GM12875 (cell line): ENCODE data around the gene SLC35C1.
"Not testable (repeated sequence)": the region's sequence is repeated elsewhere in the genome, so short reads cannot be mapped to it uniquely, and the experiment has no call there.

Experiments
- H3K4me3 ChIP-seq: one replicate; pipeline ENCODE4 v1.5.1; 2011; ENCODE audit warnings: low read depth, low read length, control low read depth
- TF ChIP-seq, protein P1 (sequence below): IDR thresholded peaks from 2 replicates; pipeline ENCODE4 v1.5.1; 2011; ENCODE audit warnings: low read depth, mild to moderate bottlenecking, control low read depth, inconsistent platforms, low read length, moderate library complexity, borderline replicate concordance; ENCODE audit not compliant: insufficient read depth

SLC35C1 gene

GRCh38 chr11:45806072-45806933 is 1.4 kb downstream of the SLC35C1 start:
- peak overlapping the region; percentile 14 for H3K4me3 ChIP-seq
- TF ChIP-seq, protein P1, sequence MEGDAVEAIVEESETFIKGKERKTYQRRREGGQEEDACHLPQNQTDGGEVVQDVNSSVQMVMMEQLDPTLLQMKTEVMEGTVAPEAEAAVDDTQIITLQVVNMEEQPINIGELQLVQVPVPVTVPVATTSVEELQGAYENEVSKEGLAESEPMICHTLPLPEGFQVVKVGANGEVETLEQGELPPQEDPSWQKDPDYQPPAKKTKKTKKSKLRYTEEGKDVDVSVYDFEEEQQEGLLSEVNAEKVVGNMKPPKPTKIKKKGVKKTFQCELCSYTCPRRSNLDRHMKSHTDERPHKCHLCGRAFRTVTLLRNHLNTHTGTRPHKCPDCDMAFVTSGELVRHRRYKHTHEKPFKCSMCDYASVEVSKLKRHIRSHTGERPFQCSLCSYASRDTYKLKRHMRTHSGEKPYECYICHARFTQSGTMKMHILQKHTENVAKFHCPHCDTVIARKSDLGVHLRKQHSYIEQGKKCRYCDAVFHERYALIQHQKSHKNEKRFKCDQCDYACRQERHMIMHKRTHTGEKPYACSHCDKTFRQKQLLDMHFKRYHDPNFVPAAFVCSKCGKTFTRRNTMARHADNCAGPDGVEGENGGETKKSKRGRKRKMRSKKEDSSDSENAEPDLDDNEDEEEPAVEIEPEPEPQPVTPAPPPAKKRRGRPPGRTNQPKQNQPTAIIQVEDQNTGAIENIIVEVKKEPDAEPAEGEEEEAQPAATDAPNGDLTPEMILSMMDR = no peak

- H3K4me3 ChIP-seq = no peak overlapping the region
- TF ChIP-seq, protein P1 = no peak
These were observed 2.2 kb downstream of the SLC35C1 start for GRCh38 chr11:45806937-45807791.

DNA sequence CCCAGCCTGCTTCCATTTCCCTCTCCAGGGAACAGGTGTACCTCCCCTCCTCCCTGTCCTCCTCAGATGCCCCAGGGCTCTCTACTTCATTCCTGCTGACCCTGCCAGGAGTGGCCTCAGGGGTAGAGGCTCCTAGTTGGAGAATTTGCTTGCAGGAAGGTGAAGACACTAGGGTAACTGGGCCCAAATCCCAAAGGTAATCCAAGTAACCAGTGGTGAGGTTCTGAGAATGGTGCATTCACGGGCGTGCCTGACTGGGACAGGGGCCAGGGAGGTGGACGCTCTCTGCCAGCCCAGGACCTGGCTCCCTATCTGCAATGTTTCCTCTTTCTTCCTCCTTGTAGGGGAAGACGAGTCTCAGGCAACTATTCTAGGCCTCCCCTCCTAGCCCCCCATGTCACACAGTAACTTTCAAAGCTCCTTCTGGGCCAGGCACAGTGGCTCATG is 2.9 kb downstream of the SLC35C1 start:
- no peak overlapping the region for H3K4me3 ChIP-seq
- TF ChIP-seq, protein P1 = no peak

GRCh38 chr11:45808427-45808826 is 3.5 kb downstream of the SLC35C1 start:
- H3K4me3 ChIP-seq = not testable (repeated sequence)

- H3K4me3 ChIP-seq = no peak overlapping the region
- TF ChIP-seq, protein P1 = no peak
These were observed 4.8 kb downstream of the SLC35C1 start for GRCh38 chr11:45809456-45810395.

GRCh38 chr11:45810431-45811108 is 5.6 kb downstream of the SLC35C1 start:
- H3K4me3 ChIP-seq = no peak overlapping the region
- TF ChIP-seq, protein P1 = no peak
